GM23338 (cell line): Measurements from ENCODE around the gene MAP2K5. TPM values are rescaled to one million over a fixed set of nuclear protein-coding genes. Genes with fewer than 3 reads are reported as not detected.
"Not testable (repeated sequence)": the region's sequence is repeated elsewhere in the genome, so short reads cannot be mapped to it uniquely, and the experiment has no call there.

ENCODE experiments used
- ATAC-seq: fragments of 200-7000 bp; cut with Tn5 transposase; 3 replicates; pipeline ENCODE4 v1.9.1; 2020
- DNase-seq: peaks from one replicate; pipeline ENCODE4 v3.0.0-alpha.2; 2015; ENCODE audit warnings: low spot score
- H2AFZ ChIP-seq: fragments of 200-600 bp; sonication (generic); 2 replicates; pipeline ENCODE4 v1.8.0; 2016; ENCODE audit warnings: antibody characterized with exemption, mild to moderate bottlenecking, moderate library complexity
- H3F3A ChIP-seq: fragments of 200-600 bp; sonication (generic); replicated peaks from 2 replicates; pipeline ENCODE4 v1.8.0; 2017; ENCODE audit warnings: antibody characterized with exemption, mixed run types, low read depth
- H3K27ac ChIP-seq: fragments of 200-600 bp; sonication (generic); 2 replicates; pipeline ENCODE4 v1.6.1; 2016; ENCODE audit warnings: low read depth
- H3K27me3 ChIP-seq: fragments of 200-600 bp; sonication (generic); 2 replicates; pipeline ENCODE4 v1.8.0; 2016; ENCODE audit warnings: mild to moderate bottlenecking, mixed run types, moderate library complexity; ENCODE audit not compliant: insufficient read depth
- H3K36me3 ChIP-seq: fragments of 200-600 bp; sonication (generic); 2 replicates; pipeline ENCODE4 v1.8.0; 2016; ENCODE audit warnings: mild to moderate bottlenecking; ENCODE audit not compliant: insufficient read depth
- H3K4me1 ChIP-seq: fragments of 200-600 bp; sonication (generic); 2 replicates; pipeline ENCODE4 v1.8.0; 2016; ENCODE audit warnings: mild to moderate bottlenecking, moderate library complexity; ENCODE audit not compliant: insufficient read depth
- H3K4me2 ChIP-seq: fragments of 200-600 bp; sonication (generic); 2 replicates; pipeline ENCODE4 v1.7.1; 2017; ENCODE audit warnings: mixed run types
- H3K4me3 ChIP-seq: fragments of 200-600 bp; sonication (generic); 2 replicates; pipeline ENCODE4 v1.6.1; 2016; ENCODE audit warnings: mixed run types
- H3K79me2 ChIP-seq: fragments of 200-600 bp; sonication (generic); replicated peaks from 2 replicates; pipeline ENCODE4 v1.8.0; 2017; ENCODE audit warnings: mild to moderate bottlenecking; ENCODE audit not compliant: insufficient read depth
- H3K9me2 ChIP-seq: fragments of 200-600 bp; sonication (generic); 2 replicates; pipeline ENCODE4 v1.8.0; 2017; ENCODE audit not compliant: insufficient read depth
- H4K20me1 ChIP-seq: fragments of 200-600 bp; sonication (generic); replicated peaks from 2 replicates; pipeline ENCODE4 v1.8.0; 2017; ENCODE audit warnings: mild to moderate bottlenecking; ENCODE audit not compliant: insufficient read depth
- H3K27ac Mint-ChIP-seq: 2 replicates; pipeline ENCODE4 v1.8.0; 2020; ENCODE audit warnings: inconsistent platforms, mild to moderate bottlenecking, moderate library complexity, mixed read lengths
- H3K27me3 Mint-ChIP-seq: 3 replicates; pipeline ENCODE4 v1.8.0; 2022; ENCODE audit warnings: low read depth, mild to moderate bottlenecking, moderate library complexity, mixed read lengths, inconsistent platforms; ENCODE audit not compliant: insufficient read depth, poor library complexity
- H3K36me3 Mint-ChIP-seq: 3 replicates; pipeline ENCODE4 v1.8.0; 2021; ENCODE audit warnings: low read depth, mild to moderate bottlenecking, inconsistent platforms, moderate library complexity, mixed read lengths
- H3K4me1 Mint-ChIP-seq: 3 replicates; pipeline ENCODE4 v1.8.0; 2020; ENCODE audit warnings: mild to moderate bottlenecking, inconsistent platforms, mixed read lengths
- H3K4me3 Mint-ChIP-seq: 3 replicates; pipeline ENCODE4 v1.8.0; 2021; ENCODE audit warnings: moderate library complexity, mild to moderate bottlenecking, inconsistent platforms, mixed read lengths
- H3K9me3 Mint-ChIP-seq: 3 replicates; pipeline ENCODE4 v1.8.0; 2020; ENCODE audit warnings: moderate library complexity, mild to moderate bottlenecking, inconsistent platforms, mixed read lengths
- CREB1 ChIP-seq: fragments of 250-450 bp; sonication (Bioruptor Pico); IDR thresholded peaks from 2 replicates; pipeline ENCODE4 v1.5.0; 2020; ENCODE audit warnings: low read depth, mild to moderate bottlenecking, moderate library complexity
- CTCF ChIP-seq, 2 experiments: fragments of 200-600 bp in 1 of 2; sonication (generic) in 1 of 2; conservative IDR thresholded peaks; 2 replicates each; pipeline versions ENCODE4 v1.5.1 to v1.6.1; 2016 to 2017; ENCODE audit warnings: antibody characterized with exemption in 2 of 2, low read depth in 2 of 2, mild to moderate bottlenecking in 2 of 2, moderate library complexity in 1 of 2
- JUNB ChIP-seq: IDR thresholded peaks from one replicate; pipeline ENCODE4 v1.6.1; 2016; ENCODE audit warnings: antibody characterized with exemption; ENCODE audit not compliant: unreplicated experiment
- NANOG ChIP-seq: IDR thresholded peaks from 2 replicates; pipeline ENCODE4 v1.6.1; 2016; ENCODE audit warnings: antibody characterized with exemption, borderline replicate concordance
- STAT1 ChIP-seq: IDR thresholded peaks from one replicate; pipeline ENCODE4 v1.6.1; 2016; ENCODE audit warnings: antibody characterized with exemption; ENCODE audit not compliant: unreplicated experiment
- ZNF114 ChIP-seq: fragments of 250-450 bp; sonication (Bioruptor Pico); IDR thresholded peaks from 2 replicates; pipeline ENCODE4 v1.5.0; 2020; ENCODE audit warnings: mild to moderate bottlenecking, moderate library complexity
- ZNF462 ChIP-seq: fragments of 250-450 bp; sonication (Bioruptor Pico); IDR thresholded peaks from 2 replicates; pipeline ENCODE4 v1.5.0; 2020; ENCODE audit warnings: mild to moderate bottlenecking, moderate library complexity
- polyA plus RNA-seq: library from polyadenylated mRNA; unstranded; fragments of >200 nt; fragmentation: Nextera tagmentation; extraction: Ambion mirVana; gene quantifications from 2 replicates; pipeline ENCODE4 v1.2.1, GENCODE V29; 2016
- total RNA-seq: library from RNA; depleted of rRNA; stranded (reverse); fragments of >200 nt; shearing (Covaris generic); gene quantifications from 2 replicates; pipeline ENCODE4 v1.2.3, GENCODE V29; 2014

MAP2K5 gene
- total and polyA plus RNA-seq, 2 experiments from 2014 or later = 6.5 to 13.6 TPM

- no peaks in the 10 kb centered on the region for H3K36me3 ChIP-seq
- Mint-ChIP-seq H3K4me1 (no peaks in the 10 kb centered on the region; the same call in 2 of the 3 replicates), H3K4me3 (no peak overlapping the region), H3K27me3 (no peaks in the 10 kb centered on the region), H3K9me3 (peaks cover 6% of the 10 kb centered on the region; the same call in 2 of the 3 replicates), H3K27ac (no peak overlapping the region), H3K36me3 (no peaks in the 10 kb centered on the region; the same call in 2 of the 3 replicates)
- no peaks in the 10 kb centered on the region for H3K9me2 ChIP-seq
- no peaks in the 10 kb centered on the region for H3K27me3 ChIP-seq
- H3K79me2 ChIP-seq = no peaks in the 10 kb centered on the region
- H3K4me1 ChIP-seq = no peaks in the 10 kb centered on the region
- H3F3A ChIP-seq = no peaks in the 10 kb centered on the region
- no peak overlapping the region for H2AFZ ChIP-seq
- H3K4me3 ChIP-seq = no peak overlapping the region
- H3K4me2 ChIP-seq = no peak overlapping the region
- no peak overlapping the region for H3K27ac ChIP-seq
- ATAC-seq (no peak), DNase-seq (no peak)
- no peaks in the 10 kb centered on the region for H4K20me1 ChIP-seq
- TF ChIP-seq ZNF114 (CRISPR knock-in tag) = no peak
- TF ChIP-seq CREB1 = no peak
- TF ChIP-seq STAT1 = no peak
- TF ChIP-seq NANOG = no peak
- TF ChIP-seq JUNB = no peak
- no peak for TF ChIP-seq ZNF462 (CRISPR knock-in tag)
- TF ChIP-seq CTCF (conservative IDR thresholded peaks at IDR 0.05; ENCODE audit: low read depth in 2 of 2) = no peak
These were observed 128.3 kb downstream of the MAP2K5 start for GRCh38 chr15:67670647-67671305.

- DNase-seq, H3K4me3 Mint-ChIP-seq, H3K9me3 Mint-ChIP-seq, H3K79me2 ChIP-seq, H3K4me3 ChIP-seq, H3K27ac Mint-ChIP-seq, H3K4me1 ChIP-seq, H2AFZ ChIP-seq, H3K36me3 Mint-ChIP-seq, H3K4me1 Mint-ChIP-seq, H3F3A ChIP-seq, H3K27me3 ChIP-seq, ATAC-seq, H3K9me2 ChIP-seq, H4K20me1 ChIP-seq, H3K4me2 ChIP-seq, H3K36me3 ChIP-seq, H3K27me3 Mint-ChIP-seq, H3K27ac ChIP-seq: not testable (repeated sequence)
These were observed 130.3 kb downstream of the MAP2K5 start for GRCh38 chr15:67672834-67673233.
